Muscle of arm (tissue), 12 donors: Measurements from ENCODE around the gene CXorf65. TPM values are rescaled to one million over a fixed set of nuclear protein-coding genes. Genes with fewer than 3 reads are reported as not detected.

Experiments used
- DNase-seq: peaks from one replicate; pipeline ENCODE4 v3.0.0-alpha.2; 2013
- polyA plus RNA-seq, 12 donors: library from polyadenylated mRNA; unstranded; fragments of 120-200 nt; gene quantifications; one replicate each; pipeline ENCODE4 v1.2.1, GENCODE V29; 2013; ENCODE audit not compliant: insufficient read length in 12 of 12

Gene CXorf65
- polyA plus RNA-seq, 12 donors, result 0.71 to 1.7 (median 1.3) TPM; not detected in 3

DNA sequence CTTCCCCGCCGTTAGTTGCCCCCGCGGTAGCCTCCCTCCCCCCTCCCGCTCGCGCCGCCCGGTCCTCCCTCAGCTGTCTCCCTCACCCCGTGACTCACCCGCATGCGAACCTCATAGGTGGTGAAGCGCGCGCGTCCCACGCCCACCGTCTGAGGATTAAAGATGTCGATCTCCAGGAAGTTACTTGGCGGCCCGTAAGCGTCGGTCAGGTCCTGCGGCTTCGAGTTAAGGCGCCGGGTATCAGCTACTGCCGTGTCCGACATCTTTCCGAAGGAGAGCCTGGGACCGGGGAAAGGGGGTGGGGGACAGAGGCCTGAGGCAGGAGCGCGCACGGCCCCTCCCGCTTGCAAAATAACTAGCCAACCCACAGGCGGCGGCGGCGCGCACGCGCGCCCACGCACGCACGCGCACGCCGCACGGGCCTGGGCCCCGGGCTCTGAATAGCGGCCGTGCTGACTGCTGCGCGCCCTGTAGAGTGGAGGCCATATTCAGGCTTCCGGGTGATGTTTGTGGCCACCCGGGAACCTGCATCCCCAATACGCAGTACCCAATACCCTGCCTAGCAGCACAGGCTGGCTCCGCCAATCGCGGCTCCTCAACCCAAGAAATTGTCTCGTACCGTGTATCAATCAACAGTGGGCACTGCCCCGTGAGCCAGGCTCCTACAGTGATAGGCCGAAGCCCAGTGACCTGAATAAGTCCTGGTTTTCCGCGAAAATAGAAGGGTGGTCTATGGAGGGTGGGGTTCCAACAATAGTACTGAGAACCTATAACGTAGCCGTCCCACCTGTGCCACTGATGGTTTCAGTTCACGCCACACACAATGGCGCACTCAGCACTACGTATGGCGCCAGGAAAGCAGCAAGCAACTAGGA, 38.3 kb downstream of the CXorf65 start, which contains the start of gene SNX12:
TSS of gene SNX12 (minus strand) at position 291 of the 875 bp plus-strand sequence. CDS start at position 263, 28 bp downstream.
- peak; percentile 88 for DNase-seq

DNA sequence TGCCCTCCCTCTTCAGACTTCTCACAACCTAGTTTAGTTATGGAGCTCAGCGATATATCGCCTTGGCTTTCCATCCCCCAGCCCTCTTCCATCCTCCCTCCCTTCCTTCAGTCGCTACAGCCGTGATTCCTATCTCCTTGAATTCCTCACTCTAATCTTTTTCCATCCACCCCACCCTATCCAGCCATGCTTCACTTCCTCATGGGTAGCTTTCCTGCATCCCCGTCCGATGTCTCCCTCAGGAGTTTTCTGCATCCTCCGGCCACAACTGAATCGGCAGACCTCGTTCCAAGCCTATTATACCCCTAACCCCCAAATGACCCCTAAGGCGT, 38.9 kb downstream of the CXorf65 start:
- DNase-seq, result no peak

DNA sequence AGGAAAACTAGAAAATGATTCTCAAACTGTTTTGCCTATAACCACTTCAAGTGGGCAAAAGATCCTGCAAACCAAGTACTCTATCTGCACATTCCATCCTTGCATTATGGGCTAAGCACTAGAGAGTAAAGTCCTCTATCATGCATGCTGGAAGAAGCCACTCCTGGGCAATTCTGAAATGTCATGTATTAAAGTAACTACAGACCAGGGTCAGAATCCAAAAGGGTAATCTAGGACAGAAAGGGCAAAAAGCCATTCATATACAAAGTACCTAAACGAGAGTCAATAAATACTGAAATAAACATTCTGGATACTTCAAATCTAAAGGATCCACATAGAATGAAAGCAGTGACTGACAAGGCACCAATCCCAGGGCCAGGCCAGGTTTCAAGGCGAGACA, 39.5 kb downstream of the CXorf65 start:
- DNase-seq, result no peak

DNA sequence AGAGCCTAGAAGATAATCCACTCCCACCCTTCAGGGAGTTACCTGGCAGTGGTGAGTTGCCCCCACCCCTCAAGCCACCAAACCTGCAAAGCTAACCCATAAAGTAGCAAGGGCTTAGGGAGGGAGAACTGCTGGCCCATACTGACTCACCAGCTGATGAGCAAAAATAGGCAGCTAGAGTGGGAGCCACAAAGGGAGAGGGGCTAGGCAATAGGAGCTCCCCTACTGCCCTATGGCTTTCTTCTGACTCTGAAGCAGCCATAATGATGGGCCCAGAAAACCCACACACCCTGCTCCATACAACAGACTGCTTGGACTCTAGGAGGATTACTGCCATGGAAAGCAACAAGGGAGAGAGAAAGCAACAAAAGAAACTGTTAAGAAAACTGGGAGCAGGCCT, 46.4 kb downstream of the CXorf65 start:
- DNase-seq, result no peak

DNA sequence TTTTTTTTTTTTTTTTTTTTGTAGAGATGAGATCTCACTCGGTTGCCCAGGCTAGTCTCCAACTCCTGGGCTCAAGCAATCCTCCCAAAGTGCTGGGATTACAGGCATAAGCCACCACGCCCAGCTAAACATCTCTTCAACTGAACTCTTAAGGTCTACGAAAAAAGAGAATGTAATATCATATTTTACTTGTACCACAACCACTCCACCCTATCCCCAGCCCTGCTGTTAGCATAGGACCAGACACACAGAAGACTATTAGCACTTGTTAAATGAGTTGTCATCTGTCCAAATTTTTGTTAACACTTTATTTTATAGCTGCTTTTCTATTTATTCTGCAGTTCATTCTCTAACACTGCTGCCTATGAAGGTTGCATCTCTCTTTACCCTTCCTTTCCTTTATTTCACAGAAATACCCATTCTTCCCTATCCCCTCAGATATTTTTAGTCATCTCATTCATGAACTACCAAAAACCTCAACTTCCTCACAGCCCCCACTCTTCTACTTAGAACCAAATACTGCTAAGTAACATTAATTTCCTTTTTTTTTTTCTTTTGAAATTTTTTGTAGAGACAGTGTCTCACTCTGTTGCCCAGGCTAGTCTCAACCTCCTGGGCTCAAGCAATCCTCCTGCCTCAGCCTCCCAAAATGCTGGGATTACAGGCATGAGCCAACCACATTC, 48.6 kb downstream of the CXorf65 start:
- DNase-seq, result no peak

DNA sequence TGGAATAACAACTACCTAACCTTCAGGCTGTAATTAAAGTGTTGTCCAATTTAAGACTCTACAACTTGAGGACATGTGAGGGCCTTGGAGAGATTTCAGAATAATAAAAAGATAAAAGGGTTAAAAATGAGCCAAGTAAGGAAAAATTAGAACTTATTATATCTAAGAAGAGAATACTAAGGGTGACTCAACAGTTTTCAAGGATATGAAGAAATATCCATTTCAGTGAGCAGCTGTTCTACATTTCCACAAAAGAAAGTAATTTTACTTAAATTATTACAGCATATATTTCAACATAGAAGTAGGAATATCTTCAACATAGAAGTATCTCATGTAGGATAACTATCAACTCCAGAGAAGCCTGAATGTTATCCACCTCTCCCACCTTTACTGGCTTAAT, 49.7 kb downstream of the CXorf65 start:
- DNase-seq, result no peak

Other genes with a start within 250 kb of the CXorf65 start
- gene TEX11, start 198.0 kb downstream of the CXorf65 start, polyA plus RNA-seq, result under 1 TPM in 4 of 12 donors, not detected in 8; 0.05 to 0.14 (median 0.11) TPM
- 1 to 10 TPM in 3 of 12 donors, under 1 TPM in 7, not detected in 2; 0.41 to 1.6 (median 0.84) TPM for gene SLC7A3, start 175.6 kb downstream of the CXorf65 start, polyA plus RNA-seq
- gene SNX12, start 38.4 kb downstream of the CXorf65 start, polyA plus RNA-seq, result 10 to 100 TPM in 11 of 12 donors, not detected in 1; 39.9 to 78.3 (median 48.1) TPM
- gene FOXO4, start 10.9 kb downstream of the CXorf65 start, polyA plus RNA-seq, result 10 to 100 TPM in 11 of 12 donors, not detected in 1; 22.8 to 48.7 (median 33.1) TPM
- 10 to 100 TPM in 2 of 12 donors, 1 to 10 TPM in 9, not detected in 1; 2.0 to 30.7 (median 3.4) TPM for gene IL2RG, start 4.8 kb upstream of the CXorf65 start, polyA plus RNA-seq
- gene MED12, start 11.9 kb upstream of the CXorf65 start, polyA plus RNA-seq, result 10 to 100 TPM in 11 of 12 donors, not detected in 1; 25.4 to 78.5 (median 39.5) TPM
- 1 to 10 TPM in 11 of 12 donors, not detected in 1; 2.4 to 9.7 (median 3.3) TPM for gene NLGN3, start 38.1 kb upstream of the CXorf65 start, polyA plus RNA-seq
- 10 to 100 TPM in 1 of 12 donors, 1 to 10 TPM in 1, under 1 TPM in 6, not detected in 4; 0.15 to 11.6 (median 0.32) TPM for gene GJB1, start 116.5 kb upstream of the CXorf65 start, polyA plus RNA-seq
- 10 to 100 TPM in 11 of 12 donors, not detected in 1; 18.9 to 36.7 (median 21.1) TPM for gene ZMYM3, start 147.4 kb upstream of the CXorf65 start, polyA plus RNA-seq
- gene NONO, start 176.9 kb upstream of the CXorf65 start, polyA plus RNA-seq, result 100 to 1,000 TPM in 11 of 12 donors, not detected in 1; 278 to 818 (median 321) TPM
- 100 to 1,000 TPM in 8 of 12 donors, 10 to 100 TPM in 3, not detected in 1; 42.3 to 148 (median 121) TPM for gene ITGB1BP2, start 195.0 kb upstream of the CXorf65 start, polyA plus RNA-seq